Erythroblast (primary cell): ENCODE results near the gene MAGEB2.

Source experiments
- GATA1 ChIP-seq: IDR thresholded peaks from 2 replicates; pipeline ENCODE4 v1.6.1; 2011; ENCODE audit warnings: low read depth, mild to moderate bottlenecking, control low read depth, low read length, moderate library complexity
- POLR2A ChIP-seq: IDR thresholded peaks from 2 replicates; pipeline ENCODE4 v1.6.1; 2011; ENCODE audit warnings: mild to moderate bottlenecking, low read length

DNA sequence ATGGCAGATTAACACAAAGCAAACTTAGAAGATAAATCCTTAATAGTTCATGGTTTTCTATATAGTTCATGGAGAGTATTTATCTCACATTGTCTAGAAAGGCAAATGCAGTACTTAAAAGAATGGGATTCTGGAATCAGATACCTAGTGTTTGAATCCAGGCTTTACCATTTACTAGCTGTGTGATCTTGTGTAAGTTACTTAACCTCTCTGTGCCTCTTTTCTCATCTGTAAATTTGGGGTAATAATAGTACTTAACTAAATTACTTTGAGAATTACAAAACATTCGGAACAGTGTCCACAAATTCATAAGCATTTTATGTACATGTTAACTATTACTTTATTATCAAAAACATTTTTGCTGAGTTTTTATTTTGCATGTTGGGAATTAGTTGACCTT lies 47.4 kb downstream of the MAGEB2 start:
- no peak for TF ChIP-seq POLR2A
- no peak for TF ChIP-seq GATA1
